GM12878 (cell line): ENCODE measurements around the gene SPPL2B. TPM values are rescaled to one million over a fixed set of nuclear protein-coding genes. Genes with fewer than 3 reads are reported as not detected.

Experiments used
- CBX3 ChIP-seq: fragments of 200-600 bp; sonication (generic); IDR thresholded peaks from 2 replicates; pipeline ENCODE4 v1.6.1; 2016; ENCODE audit warnings: low read depth, borderline replicate concordance
- CHD2 ChIP-seq: IDR thresholded peaks from 2 replicates; pipeline ENCODE4 v1.6.1; 2011; ENCODE audit warnings: low read depth, low read length, improper control_type of control experiment, borderline replicate concordance
- JUNB ChIP-seq: IDR thresholded peaks from 2 replicates; pipeline ENCODE4 v1.6.1; 2016; ENCODE audit warnings: antibody characterized with exemption, mild to moderate bottlenecking
- NKRF ChIP-seq: fragments of 450-650 bp; conservative IDR thresholded peaks from 2 replicates; pipeline ENCODE4 v1.6.1; 2017; ENCODE audit warnings: mild to moderate bottlenecking, moderate library complexity
- PBX3 ChIP-seq: IDR thresholded peaks from 2 replicates; pipeline ENCODE4 v1.6.1; 2011; ENCODE audit warnings: mild to moderate bottlenecking, low read depth, low read length, moderate library complexity; ENCODE audit not compliant: insufficient replicate concordance
- SMARCA5 ChIP-seq: fragments of 450-650 bp; IDR thresholded peaks from 2 replicates; pipeline ENCODE4 v1.6.1; 2017; ENCODE audit warnings: mild to moderate bottlenecking
- TCF12 ChIP-seq: IDR thresholded peaks from 2 replicates; pipeline ENCODE4 v1.6.1; 2011; ENCODE audit warnings: low read depth, mild to moderate bottlenecking, low read length
- YBX1 ChIP-seq: fragments of 450-650 bp; IDR thresholded peaks from 2 replicates; pipeline ENCODE4 v1.6.1; 2016; ENCODE audit warnings: antibody characterized with exemption
- ZBED1 ChIP-seq: IDR thresholded peaks from 2 replicates; pipeline ENCODE4 v1.6.1; 2016; ENCODE audit warnings: borderline replicate concordance
- ZBTB11 ChIP-seq: fragments of 450-650 bp; formaldehyde crosslinking; IDR thresholded peaks from 2 replicates; pipeline ENCODE4 v1.5.0; 2022; ENCODE audit warnings: mild to moderate bottlenecking, missing genetic modification characterization
- ZBTB33 ChIP-seq: fragments of 450-650 bp; IDR thresholded peaks from 2 replicates; pipeline ENCODE4 v1.6.1; 2017; ENCODE audit warnings: mild to moderate bottlenecking
- ZNF592 ChIP-seq: fragments of 450-650 bp; IDR thresholded peaks from 2 replicates; pipeline ENCODE4 v1.6.1; 2017; ENCODE audit warnings: mild to moderate bottlenecking, moderate library complexity
- polyA plus RNA-seq, 11 experiments: library from polyadenylated mRNA; depleted of rRNA in 4 of 11; unstranded in 6 of 11; stranded (reverse) in 5 of 11; fragments of >200 nt; fragmentation: Nextera tagmentation in 4 of 11; fragmentation: Illumina TruSeq in 1 of 11; extraction: Ambion mirVana in 4 of 11; extraction: Trizol in 1 of 11; gene quantifications; 1 replicate in 1 of 11; 2 replicates in 10 of 11; pipeline versions ENCODE4 v1.2.1 to v1.2.3, GENCODE V29; 2011 to 2016; ENCODE audit warnings: inconsistent platforms in 2 of 11, missing spikeins in 2 of 11, low read depth in 1 of 11
- total RNA-seq, 4 experiments: library from RNA; depleted of rRNA in 3 of 4; stranded (reverse); fragments of >200 nt in 3 of 4; fragmentation: Illumina TruSeq in 1 of 4; extraction: Trizol in 1 of 4; gene quantifications; 2 replicates each; pipeline versions ENCODE4 v1.2.1 to v1.2.3, GENCODE V29; 2013 to 2021
- TF ChIP-seq, protein P1 (sequence below): fragments of 450-650 bp; formaldehyde crosslinking; IDR thresholded peaks from 2 replicates; pipeline ENCODE4 v1.4.0; 2022; ENCODE audit warnings: mild to moderate bottlenecking, moderate library complexity

SPPL2B gene
- total and polyA plus RNA-seq, 10 of the 15 experiments (the other 5 are each of a cell fraction or from before 2014, with no cell fraction given) = 0.29 to 56.5 (median 18.3) TPM

GRCh38 chr19:2327773-2328400, 597 bp upstream of the SPPL2B start (continued):
- TF ChIP-seq, protein P1, sequence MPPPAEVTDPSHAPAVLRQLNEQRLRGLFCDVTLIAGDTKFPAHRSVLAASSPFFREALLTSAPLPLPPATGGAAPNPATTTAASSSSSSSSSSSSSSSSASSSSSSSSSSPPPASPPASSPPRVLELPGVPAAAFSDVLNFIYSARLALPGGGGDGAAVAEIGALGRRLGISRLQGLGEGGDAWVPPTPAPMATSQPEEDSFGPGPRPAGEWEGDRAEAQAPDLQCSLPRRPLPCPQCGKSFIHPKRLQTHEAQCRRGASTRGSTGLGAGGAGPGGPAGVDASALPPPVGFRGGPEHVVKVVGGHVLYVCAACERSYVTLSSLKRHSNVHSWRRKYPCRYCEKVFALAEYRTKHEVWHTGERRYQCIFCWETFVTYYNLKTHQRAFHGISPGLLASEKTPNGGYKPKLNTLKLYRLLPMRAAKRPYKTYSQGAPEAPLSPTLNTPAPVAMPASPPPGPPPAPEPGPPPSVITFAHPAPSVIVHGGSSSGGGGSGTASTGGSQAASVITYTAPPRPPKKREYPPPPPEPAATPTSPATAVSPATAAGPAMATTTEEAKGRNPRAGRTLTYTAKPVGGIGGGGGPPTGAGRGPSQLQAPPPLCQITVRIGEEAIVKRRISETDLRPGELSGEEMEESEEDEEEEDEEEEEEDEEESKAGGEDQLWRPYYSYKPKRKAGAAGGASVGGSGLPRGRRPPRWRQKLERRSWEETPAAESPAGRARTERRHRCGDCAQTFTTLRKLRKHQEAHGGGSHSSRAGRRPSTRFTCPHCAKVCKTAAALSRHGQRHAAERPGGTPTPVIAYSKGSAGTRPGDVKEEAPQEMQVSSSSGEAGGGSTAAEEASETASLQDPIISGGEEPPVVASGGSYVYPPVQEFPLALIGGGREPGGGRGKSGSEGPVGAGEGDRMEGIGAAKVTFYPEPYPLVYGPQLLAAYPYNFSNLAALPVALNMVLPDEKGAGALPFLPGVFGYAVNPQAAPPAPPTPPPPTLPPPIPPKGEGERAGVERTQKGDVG (CRISPR knock-in tag) = no peak
- TF ChIP-seq SMARCA5 (no peak), ZBED1 (no peak), ZNF592 (no peak), YBX1 (no peak), PBX3 (no peak), NKRF (no peak), CHD2 (0 out of 2 replicates have a peak, but pooled peaks have one; percentile 23), JUNB (no peak), ZBTB33 (no peak), ZBTB11 (no peak), CBX3 (no peak), TCF12 (no peak)
